Cardiac fibroblast (primary cell): Measurements from ENCODE around the gene CATSPER3.

Source experiments
- DNase-seq, 2 donors: peaks; one replicate each; pipeline versions ENCODE4 v3.0.0 to v3.0.0-alpha.2; 2010; ENCODE audit warnings: low read depth in 2 of 2
- H3K4me3 ChIP-seq, 2 donors: replicated peaks in 1 of 2; 1 replicate in 1 of 2; 2 replicates in 1 of 2; pipeline ENCODE4 v1.5.1; 2011; ENCODE audit warnings: low read depth in 2 of 2, low read length in 2 of 2, mild to moderate bottlenecking in 2 of 2, moderate library complexity in 1 of 2
- CTCF ChIP-seq: IDR thresholded peaks from one replicate; pipeline ENCODE4 v1.5.1; 2011; ENCODE audit warnings: low read depth, mild to moderate bottlenecking, low read length, inconsistent platforms

Gene CATSPER3

GRCh38 chr5:135048286-135048685 lies 80.6 kb downstream of the CATSPER3 start:
- TF ChIP-seq CTCF, result no peak
- DNase-seq, result no peak
- H3K4me3 ChIP-seq, result no peak overlapping the region

DNA sequence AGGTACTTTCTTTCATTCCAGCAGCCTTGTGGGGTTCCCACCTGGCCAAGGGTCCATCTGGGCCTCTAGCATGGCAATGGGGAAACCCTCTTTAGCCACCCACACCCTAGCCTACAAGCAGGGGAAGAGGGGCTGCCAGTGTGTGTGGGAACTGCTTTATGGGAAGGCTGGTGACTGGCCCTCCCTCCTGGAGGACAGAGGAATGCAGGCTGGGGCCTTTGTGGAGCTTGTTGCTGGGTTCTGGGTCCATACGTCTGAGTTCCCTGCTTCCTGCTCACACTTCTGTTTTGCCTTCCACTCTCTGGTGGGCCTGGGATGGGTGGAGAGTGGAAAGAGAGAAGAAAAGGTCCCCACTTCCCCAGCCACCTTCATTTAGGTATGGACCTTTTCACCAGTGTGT lies 81.2 kb downstream of the CATSPER3 start:
- DNase-seq, result no peak
- no peak for TF ChIP-seq CTCF
- no peak overlapping the region for H3K4me3 ChIP-seq

GRCh38 chr5:135050244-135050767 lies 82.6 kb downstream of the CATSPER3 start:
- no peak for DNase-seq
- H3K4me3 ChIP-seq, result no peak overlapping the region
- TF ChIP-seq CTCF, result no peak

DNA sequence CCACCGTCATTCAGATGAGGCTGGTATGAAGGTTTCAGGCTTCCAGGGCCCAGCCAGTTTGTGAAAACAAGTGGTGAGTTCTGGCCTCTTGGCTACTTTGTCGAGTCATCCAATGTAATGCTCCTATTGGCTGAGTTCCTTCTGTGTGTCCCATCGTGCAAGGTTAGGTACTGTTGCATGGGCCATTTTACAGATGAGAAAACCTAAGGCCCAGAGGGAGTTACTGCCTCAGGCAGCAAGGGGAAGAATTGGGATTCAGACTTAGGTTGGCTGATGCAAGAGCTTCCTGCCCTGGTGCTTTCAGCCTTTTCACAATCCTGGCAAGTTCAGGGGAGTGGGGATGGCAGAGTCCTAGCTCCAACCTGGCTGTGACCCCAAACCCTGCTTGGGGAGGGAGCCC lies 83.7 kb downstream of the CATSPER3 start:
- H3K4me3 ChIP-seq, result no peak overlapping the region
- no peak for DNase-seq
- no peak for TF ChIP-seq CTCF

- TF ChIP-seq CTCF, result no peak
- no peak overlapping the region for H3K4me3 ChIP-seq
- no peak for DNase-seq
These were observed 84.2 kb downstream of the CATSPER3 start for GRCh38 chr5:135051872-135052271.

DNA sequence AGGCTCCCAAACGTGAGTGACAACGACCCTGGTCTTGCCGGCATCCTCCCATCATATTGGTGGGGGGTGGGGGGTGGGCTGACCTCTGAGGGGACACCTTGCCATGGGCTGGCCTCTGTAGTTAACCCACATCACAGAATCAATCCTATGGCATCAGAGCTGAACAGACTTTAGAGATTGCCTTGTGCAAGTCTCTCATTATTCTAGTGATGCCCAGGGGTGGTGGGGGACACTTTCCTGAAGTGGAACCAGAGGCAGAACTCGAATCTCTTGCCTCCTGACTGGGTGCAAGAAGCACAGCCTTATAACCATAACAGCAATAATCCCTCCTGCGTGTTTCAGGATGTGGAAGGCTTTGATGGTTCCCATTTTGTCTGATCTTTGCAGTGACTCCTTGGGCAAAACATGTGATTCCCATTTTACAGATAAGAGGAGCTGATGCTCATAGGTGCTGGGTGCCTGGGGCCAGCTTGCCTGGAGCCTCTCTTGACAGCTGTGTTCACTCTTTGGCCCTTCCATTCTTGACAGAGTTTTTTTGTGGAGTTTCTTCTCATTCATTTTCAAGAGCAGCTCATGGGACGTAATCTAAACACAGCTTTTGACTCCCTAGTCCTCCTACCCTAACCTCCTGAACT lies 84.9 kb downstream of the CATSPER3 start:
- H3K4me3 ChIP-seq, result no peak overlapping the region
- no peak for DNase-seq
- no peak for TF ChIP-seq CTCF

DNA sequence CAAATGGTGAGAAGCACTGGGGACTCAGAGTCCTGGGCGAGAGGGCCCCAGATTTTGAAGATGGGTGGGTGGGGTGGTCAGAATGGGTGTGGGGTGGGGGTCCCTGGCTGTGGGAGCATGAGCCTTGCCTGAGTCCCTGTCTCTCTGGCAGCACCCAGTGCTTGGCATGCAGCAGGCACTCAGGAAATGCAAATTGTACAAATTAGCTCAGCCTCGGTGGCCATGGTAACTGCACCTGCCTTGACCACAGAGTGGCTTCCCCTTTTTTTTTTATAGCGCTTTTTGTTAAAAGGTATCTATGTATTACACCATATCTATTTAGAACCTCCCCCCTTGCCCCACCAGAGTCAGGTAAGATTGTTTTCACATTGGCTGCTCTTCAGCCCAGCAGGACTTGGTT lies 85.6 kb downstream of the CATSPER3 start:
- H3K4me3 ChIP-seq, result no peak overlapping the region
- TF ChIP-seq CTCF, result no peak

More for the DNA sequence above, 85.6 kb downstream of the CATSPER3 start:
- DNase-seq, result no peak
